MM.1S (cell line): Measurements from ENCODE around the gene ELFN1.

Experiments used
- DNase-seq: peaks from one replicate; pipeline ENCODE4 v3.0.0-alpha.2; 2015
- H2AFZ ChIP-seq: fragments of 300-600 bp; sonication (generic); 2 replicates; pipeline ENCODE4 v1.6.0; 2016; ENCODE audit warnings: antibody characterized with exemption, low read length
- H3F3A ChIP-seq: fragments of 300-600 bp; sonication (generic); 2 replicates; pipeline ENCODE4 v1.6.1; 2016; ENCODE audit warnings: mild to moderate bottlenecking, antibody characterized with exemption, low read length, moderate library complexity, mixed read lengths; ENCODE audit not compliant: insufficient read depth
- H3K27ac ChIP-seq: fragments of 300-600 bp; sonication (generic); 2 replicates; pipeline ENCODE4 v1.5.1; 2016; ENCODE audit warnings: mild to moderate bottlenecking, low read length
- H3K27me3 ChIP-seq: fragments of 300-600 bp; sonication (generic); replicated peaks from 2 replicates; pipeline ENCODE4 v1.6.0; 2016; ENCODE audit warnings: low read length; ENCODE audit not compliant: insufficient read depth
- H3K36me3 ChIP-seq: fragments of 300-600 bp; sonication (generic); replicated peaks from 2 replicates; pipeline ENCODE4 v1.6.1; 2016; ENCODE audit warnings: mild to moderate bottlenecking, low read length, mixed read lengths; ENCODE audit not compliant: insufficient read depth
- H3K4me1 ChIP-seq: fragments of 300-600 bp; sonication (generic); 2 replicates; pipeline ENCODE4 v1.6.1; 2016; ENCODE audit warnings: low read length, mixed read lengths
- H3K4me2 ChIP-seq: fragments of 300-600 bp; sonication (generic); 2 replicates; pipeline ENCODE4 v1.6.0; 2016; ENCODE audit warnings: low read depth, low read length
- H3K4me3 ChIP-seq: fragments of 300-600 bp; sonication (generic); 2 replicates; pipeline ENCODE4 v1.5.1; 2016; ENCODE audit warnings: low read length, mixed read lengths
- H3K79me2 ChIP-seq: fragments of 300-600 bp; sonication (generic); 2 replicates; pipeline ENCODE4 v1.6.1; 2016; ENCODE audit warnings: mixed run types, low read length, mixed read lengths
- H3K9ac ChIP-seq: fragments of 300-600 bp; sonication (generic); 2 replicates; pipeline ENCODE4 v1.6.1; 2016; ENCODE audit warnings: low read length, mixed read lengths
- H3K9me2 ChIP-seq: fragments of 300-600 bp; sonication (generic); replicated peaks from 2 replicates; pipeline ENCODE4 v1.6.1; 2016; ENCODE audit warnings: mild to moderate bottlenecking, low read length, mixed read lengths; ENCODE audit not compliant: insufficient read depth
- H3K9me3 ChIP-seq: fragments of 300-600 bp; sonication (generic); replicated peaks from 2 replicates; pipeline ENCODE4 v1.6.1; 2016; ENCODE audit warnings: mild to moderate bottlenecking, low read length, mixed read lengths; ENCODE audit not compliant: insufficient read depth
- H4K20me1 ChIP-seq: fragments of 300-600 bp; sonication (generic); 2 replicates; pipeline ENCODE4 v1.6.1; 2016; ENCODE audit warnings: mild to moderate bottlenecking, low read length, moderate library complexity, mixed read lengths; ENCODE audit not compliant: insufficient read depth
- EZH2 ChIP-seq: fragments of 300-600 bp; sonication (generic); optimal IDR thresholded peaks from 2 replicates; pipeline ENCODE3; 2017; ENCODE audit warnings: low read depth, mild to moderate bottlenecking, antibody characterized with exemption, low read length, mixed read lengths
- EZH2phosphoT487 ChIP-seq: fragments of 300-600 bp; sonication (generic); IDR thresholded peaks from 2 replicates; pipeline ENCODE4 v1.6.1; 2018; ENCODE audit warnings: antibody characterized with exemption, low read length
- TF ChIP-seq, protein P1 (sequence below): fragments of 300-600 bp; sonication (generic); IDR thresholded peaks from 2 replicates; pipeline ENCODE4 v1.5.1; 2016; ENCODE audit warnings: antibody characterized with exemption, low read length, mixed read lengths

ELFN1 gene

DNA sequence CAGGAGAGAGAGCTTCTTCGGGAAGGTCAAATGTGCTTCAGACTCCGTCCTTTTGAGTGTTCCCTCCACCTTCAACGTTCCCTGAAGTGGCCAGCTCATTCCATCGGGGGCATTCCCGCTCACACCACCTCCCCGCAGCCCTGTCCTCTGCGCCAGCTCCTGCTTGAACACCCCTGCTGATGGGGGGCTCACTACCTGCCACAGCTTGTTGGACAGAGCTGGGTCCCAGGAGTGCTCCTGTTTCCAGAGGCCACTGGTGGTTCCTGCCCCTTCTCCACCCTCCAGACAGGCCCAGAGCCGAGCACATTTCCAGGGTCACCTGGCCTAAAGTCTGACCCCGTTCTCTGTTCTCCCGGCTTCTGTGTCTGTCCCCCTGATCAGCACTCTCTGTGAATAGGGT is 67.4 kb downstream of the ELFN1 start:
- no peaks in the 10 kb centered on the region for H3K79me2 ChIP-seq
- H3K27me3 ChIP-seq, result peaks cover 78% of the 10 kb centered on the region
- no peak overlapping the region for H3K27ac ChIP-seq
- no peak overlapping the region for H3K9ac ChIP-seq
- no peaks in the 10 kb centered on the region for H4K20me1 ChIP-seq
- no peak overlapping the region for H3K4me2 ChIP-seq
- no peak for DNase-seq
- no peak overlapping the region for H3K4me3 ChIP-seq
- no peak overlapping the region for H2AFZ ChIP-seq
- TF ChIP-seq EZH2phosphoT487 (no peak), EZH2 (no peak)
- TF ChIP-seq, protein P1, sequence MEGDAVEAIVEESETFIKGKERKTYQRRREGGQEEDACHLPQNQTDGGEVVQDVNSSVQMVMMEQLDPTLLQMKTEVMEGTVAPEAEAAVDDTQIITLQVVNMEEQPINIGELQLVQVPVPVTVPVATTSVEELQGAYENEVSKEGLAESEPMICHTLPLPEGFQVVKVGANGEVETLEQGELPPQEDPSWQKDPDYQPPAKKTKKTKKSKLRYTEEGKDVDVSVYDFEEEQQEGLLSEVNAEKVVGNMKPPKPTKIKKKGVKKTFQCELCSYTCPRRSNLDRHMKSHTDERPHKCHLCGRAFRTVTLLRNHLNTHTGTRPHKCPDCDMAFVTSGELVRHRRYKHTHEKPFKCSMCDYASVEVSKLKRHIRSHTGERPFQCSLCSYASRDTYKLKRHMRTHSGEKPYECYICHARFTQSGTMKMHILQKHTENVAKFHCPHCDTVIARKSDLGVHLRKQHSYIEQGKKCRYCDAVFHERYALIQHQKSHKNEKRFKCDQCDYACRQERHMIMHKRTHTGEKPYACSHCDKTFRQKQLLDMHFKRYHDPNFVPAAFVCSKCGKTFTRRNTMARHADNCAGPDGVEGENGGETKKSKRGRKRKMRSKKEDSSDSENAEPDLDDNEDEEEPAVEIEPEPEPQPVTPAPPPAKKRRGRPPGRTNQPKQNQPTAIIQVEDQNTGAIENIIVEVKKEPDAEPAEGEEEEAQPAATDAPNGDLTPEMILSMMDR, result no peak
- H3K4me1 ChIP-seq, result no peaks in the 10 kb centered on the region
- H3K9me2 ChIP-seq, result no peaks in the 10 kb centered on the region
- H3F3A ChIP-seq, result no peaks in the 10 kb centered on the region
- H3K36me3 ChIP-seq, result no peaks in the 10 kb centered on the region
- no peaks in the 10 kb centered on the region for H3K9me3 ChIP-seq

DNA sequence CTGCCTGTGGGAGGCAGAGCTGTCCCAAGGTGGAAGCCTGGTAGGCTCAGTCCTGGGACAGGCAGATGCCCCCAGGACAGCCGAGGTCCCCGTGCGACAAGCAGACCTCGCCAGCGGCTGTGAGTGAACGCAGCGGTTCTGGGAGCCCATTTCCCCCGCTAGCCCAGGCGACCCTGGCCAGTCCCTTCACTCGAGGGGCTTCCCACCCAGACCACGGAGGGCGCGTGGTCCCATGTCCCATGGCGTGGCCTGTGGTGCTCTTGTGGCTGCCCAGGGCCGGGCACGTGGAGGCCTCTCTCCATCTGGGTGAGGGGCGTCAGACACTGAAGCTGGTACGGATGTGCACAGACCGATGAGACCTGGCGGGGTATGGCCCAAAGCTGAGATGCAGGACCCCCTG is 67.9 kb downstream of the ELFN1 start:
- no peak overlapping the region for H3K4me3 ChIP-seq
- H3K9ac ChIP-seq, result no peak overlapping the region

GRCh38 chr7:1738511-1738910 is 68.4 kb downstream of the ELFN1 start:
- Histone ChIP-seq H4K20me1 (no peaks in the 10 kb centered on the region), H3K4me1 (no peaks in the 10 kb centered on the region), H3K79me2 (no peaks in the 10 kb centered on the region), H3K27me3 (peaks cover 77% of the 10 kb centered on the region), H3K36me3 (no peaks in the 10 kb centered on the region), H3K4me2 (no peak overlapping the region), H3K9ac (no peak overlapping the region), H3K9me2 (no peaks in the 10 kb centered on the region), H2AFZ (no peak overlapping the region), H3K4me3 (no peak overlapping the region), H3K9me3 (no peaks in the 10 kb centered on the region), H3K27ac (no peak overlapping the region), H3F3A (no peaks in the 10 kb centered on the region)
- TF ChIP-seq EZH2, result no peak
- TF ChIP-seq, protein P1, result no peak
- TF ChIP-seq EZH2phosphoT487, result no peak
- DNase-seq, result no peak

More for the DNA sequence above, 67.9 kb downstream of the ELFN1 start:
- Histone ChIP-seq H3K4me2 (no peak overlapping the region), H3K9me2 (no peaks in the 10 kb centered on the region), H3K27ac (no peak overlapping the region), H3K36me3 (no peaks in the 10 kb centered on the region), H3K27me3 (peaks cover 78% of the 10 kb centered on the region), H2AFZ (no peak overlapping the region), H4K20me1 (no peaks in the 10 kb centered on the region), H3K4me1 (no peaks in the 10 kb centered on the region), H3F3A (no peaks in the 10 kb centered on the region), H3K79me2 (no peaks in the 10 kb centered on the region), H3K9me3 (no peaks in the 10 kb centered on the region)
- TF ChIP-seq EZH2phosphoT487, result no peak
- DNase-seq, result no peak

DNA sequence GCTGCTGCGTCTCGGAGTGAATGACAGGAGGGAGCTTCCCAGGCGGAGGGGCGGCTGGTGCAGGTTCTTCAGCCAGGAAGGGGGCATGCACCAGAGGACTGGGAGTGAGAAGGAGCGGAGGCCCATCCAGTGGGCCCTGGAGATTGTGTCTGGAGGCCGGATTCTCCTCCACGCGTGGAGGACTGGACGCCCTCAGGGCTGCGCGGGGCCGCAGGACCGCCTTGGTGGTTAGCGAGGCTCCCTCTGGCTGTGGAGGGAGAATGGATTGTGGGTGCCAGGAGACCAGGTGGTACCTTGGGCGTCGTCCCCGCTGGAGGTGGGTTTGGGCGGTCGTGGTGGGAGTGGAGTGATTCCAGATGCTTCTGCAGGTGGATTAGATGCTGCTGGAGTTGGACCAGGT is 68.9 kb downstream of the ELFN1 start:
- TF ChIP-seq EZH2phosphoT487, result no peak
- TF ChIP-seq, protein P1, result no peak
- no peak for TF ChIP-seq EZH2
- no peak overlapping the region for H3K27ac ChIP-seq
- H3K27me3 ChIP-seq, result peaks cover 77% of the 10 kb centered on the region

More for the DNA sequence above, 68.9 kb downstream of the ELFN1 start:
- Histone ChIP-seq H2AFZ (no peak overlapping the region), H4K20me1 (no peaks in the 10 kb centered on the region), H3K36me3 (no peaks in the 10 kb centered on the region), H3K4me1 (no peaks in the 10 kb centered on the region), H3F3A (no peaks in the 10 kb centered on the region), H3K9me3 (no peaks in the 10 kb centered on the region), H3K79me2 (no peaks in the 10 kb centered on the region), H3K4me2 (no peak overlapping the region), H3K9me2 (no peaks in the 10 kb centered on the region), H3K4me3 (no peak overlapping the region), H3K9ac (no peak overlapping the region)
- no peak for DNase-seq
